Parathyroid adenoma (tissue), 2 donors: ENCODE results near the gene FXYD1.

Source experiments
- H2AFZ ChIP-seq: fragments of 300-600 bp; sonication (generic); one replicate; pipeline ENCODE4 v1.7.0; 2017; ENCODE audit warnings: antibody characterized with exemption, mild to moderate bottlenecking
- H3K27ac ChIP-seq: fragments of 300-600 bp; sonication (generic); one replicate; pipeline ENCODE4 v1.7.0; 2017
- H3K27me3 ChIP-seq: fragments of 300-600 bp; sonication (generic); one replicate; pipeline ENCODE4 v1.7.0; 2017; ENCODE audit warnings: low read length; ENCODE audit not compliant: control insufficient read depth, insufficient read depth
- H3K36me3 ChIP-seq: fragments of 300-600 bp; sonication (generic); one replicate; pipeline ENCODE4 v1.7.0; 2017; ENCODE audit warnings: low read length; ENCODE audit not compliant: control insufficient read depth, insufficient read depth
- H3K4me1 ChIP-seq: fragments of 300-600 bp; sonication (generic); one replicate; pipeline ENCODE4 v1.7.0; 2017; ENCODE audit warnings: control low read depth
- H3K4me2 ChIP-seq: fragments of 300-600 bp; sonication (generic); one replicate; pipeline ENCODE4 v1.7.0; 2017; ENCODE audit warnings: low read length
- H3K4me3 ChIP-seq: fragments of 300-600 bp; sonication (generic); one replicate; pipeline ENCODE4 v1.7.0; 2017; ENCODE audit warnings: low read depth, low read length
- H3K79me2 ChIP-seq: fragments of 300-600 bp; sonication (generic); one replicate; pipeline ENCODE4 v1.7.0; 2017; ENCODE audit warnings: control low read depth
- H3K9ac ChIP-seq: fragments of 300-600 bp; sonication (generic); one replicate; pipeline ENCODE4 v1.7.0; 2017; ENCODE audit warnings: mild to moderate bottlenecking
- H3K9me3 ChIP-seq: fragments of 300-600 bp; sonication (generic); one replicate; pipeline ENCODE4 v1.7.0; 2017; ENCODE audit warnings: low read length; ENCODE audit not compliant: control insufficient read depth
- TF ChIP-seq, protein P1 (sequence below): fragments of 300-600 bp; sonication (generic); IDR thresholded peaks from one replicate; pipeline ENCODE4 v1.7.0; 2017; ENCODE audit warnings: antibody characterized with exemption, mild to moderate bottlenecking
- donor health status: primary hyperparathyroidism.

FXYD1 gene

DNA sequence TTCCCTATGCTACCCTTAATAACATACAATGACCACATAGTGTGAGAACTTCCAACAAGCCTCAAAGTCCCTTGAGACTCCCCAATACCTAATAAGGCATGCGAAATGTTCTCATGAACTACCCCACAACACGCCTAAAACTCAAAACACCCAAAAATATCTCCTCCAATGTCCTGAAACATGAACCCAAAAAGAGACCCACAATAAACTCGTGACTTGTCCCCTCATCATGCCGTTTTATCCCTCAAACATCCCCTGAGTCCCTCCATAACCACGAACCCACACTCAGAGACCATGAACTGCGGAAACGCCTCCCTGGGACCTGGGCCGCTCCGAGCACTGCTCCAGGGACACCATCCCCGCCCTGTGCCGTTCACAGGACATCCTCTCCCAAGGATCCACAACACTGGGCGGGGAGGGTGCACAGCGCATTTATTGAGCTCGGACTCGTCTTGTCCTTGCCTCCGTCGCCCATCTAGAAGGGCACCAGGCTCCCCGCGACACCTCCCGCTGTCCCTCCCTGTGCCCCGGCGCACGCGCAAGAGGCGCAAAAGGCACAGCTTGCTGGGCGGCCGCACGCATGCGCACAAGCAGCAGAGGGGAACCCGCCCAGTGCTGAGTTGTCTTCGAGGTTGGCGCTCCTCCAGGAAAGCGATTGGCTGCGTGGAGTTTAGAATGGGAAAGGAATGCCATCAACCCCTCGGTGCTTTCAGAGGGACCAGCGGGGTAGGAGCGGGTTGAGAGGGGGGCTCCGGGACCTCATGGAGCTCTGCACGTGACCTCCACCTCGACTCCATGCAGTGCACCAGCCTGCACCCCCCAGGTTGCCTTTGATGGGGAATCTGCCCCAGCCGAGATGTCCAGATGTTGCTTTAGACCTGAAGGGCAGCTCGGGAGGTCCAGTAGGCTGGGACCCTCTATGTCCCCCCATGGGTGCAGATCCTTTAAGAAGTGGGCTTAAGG, 14.2 kb upstream of the FXYD1 start:
- Histone ChIP-seq H3K4me1 (peaks cover 10% of the 10 kb centered on the region), H3K4me2 (peak overlapping the region; percentile 75), H3K4me3 (peak overlapping the region; percentile 52), H3K9ac (no peak overlapping the region), H3K27ac (peak overlapping the region; percentile 70), H2AFZ (peak overlapping the region; percentile 100), H3K36me3 (no peaks in the 10 kb centered on the region), H3K79me2 (no peaks in the 10 kb centered on the region), H3K27me3 (no peaks in the 10 kb centered on the region), H3K9me3 (no peaks in the 10 kb centered on the region)
- TF ChIP-seq, protein P1, sequence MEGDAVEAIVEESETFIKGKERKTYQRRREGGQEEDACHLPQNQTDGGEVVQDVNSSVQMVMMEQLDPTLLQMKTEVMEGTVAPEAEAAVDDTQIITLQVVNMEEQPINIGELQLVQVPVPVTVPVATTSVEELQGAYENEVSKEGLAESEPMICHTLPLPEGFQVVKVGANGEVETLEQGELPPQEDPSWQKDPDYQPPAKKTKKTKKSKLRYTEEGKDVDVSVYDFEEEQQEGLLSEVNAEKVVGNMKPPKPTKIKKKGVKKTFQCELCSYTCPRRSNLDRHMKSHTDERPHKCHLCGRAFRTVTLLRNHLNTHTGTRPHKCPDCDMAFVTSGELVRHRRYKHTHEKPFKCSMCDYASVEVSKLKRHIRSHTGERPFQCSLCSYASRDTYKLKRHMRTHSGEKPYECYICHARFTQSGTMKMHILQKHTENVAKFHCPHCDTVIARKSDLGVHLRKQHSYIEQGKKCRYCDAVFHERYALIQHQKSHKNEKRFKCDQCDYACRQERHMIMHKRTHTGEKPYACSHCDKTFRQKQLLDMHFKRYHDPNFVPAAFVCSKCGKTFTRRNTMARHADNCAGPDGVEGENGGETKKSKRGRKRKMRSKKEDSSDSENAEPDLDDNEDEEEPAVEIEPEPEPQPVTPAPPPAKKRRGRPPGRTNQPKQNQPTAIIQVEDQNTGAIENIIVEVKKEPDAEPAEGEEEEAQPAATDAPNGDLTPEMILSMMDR, result no peak

DNA sequence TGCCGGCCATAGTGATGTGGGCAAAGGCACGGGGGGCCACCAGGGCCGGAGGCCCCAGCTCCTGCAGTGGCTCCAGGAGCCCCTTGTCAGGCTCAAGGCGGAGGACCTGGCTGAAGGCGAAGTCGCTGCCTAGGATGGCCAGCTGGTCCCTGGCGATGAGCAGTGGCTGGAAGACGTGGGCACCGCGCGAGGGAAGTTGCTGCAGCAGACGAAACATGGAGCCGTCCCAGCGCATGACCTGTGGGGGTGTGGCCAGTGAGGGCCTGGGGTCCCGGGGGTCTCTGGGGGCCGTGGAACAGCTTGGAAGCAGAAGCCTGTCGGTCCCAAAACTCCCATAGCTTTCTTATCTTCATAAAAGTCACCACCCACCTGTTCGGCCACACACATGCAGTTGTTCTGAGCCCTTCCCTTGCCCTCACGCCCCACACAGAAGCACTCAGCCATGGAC, 13.3 kb upstream of the FXYD1 start:
- no peak overlapping the region for H3K9ac ChIP-seq

DNA sequence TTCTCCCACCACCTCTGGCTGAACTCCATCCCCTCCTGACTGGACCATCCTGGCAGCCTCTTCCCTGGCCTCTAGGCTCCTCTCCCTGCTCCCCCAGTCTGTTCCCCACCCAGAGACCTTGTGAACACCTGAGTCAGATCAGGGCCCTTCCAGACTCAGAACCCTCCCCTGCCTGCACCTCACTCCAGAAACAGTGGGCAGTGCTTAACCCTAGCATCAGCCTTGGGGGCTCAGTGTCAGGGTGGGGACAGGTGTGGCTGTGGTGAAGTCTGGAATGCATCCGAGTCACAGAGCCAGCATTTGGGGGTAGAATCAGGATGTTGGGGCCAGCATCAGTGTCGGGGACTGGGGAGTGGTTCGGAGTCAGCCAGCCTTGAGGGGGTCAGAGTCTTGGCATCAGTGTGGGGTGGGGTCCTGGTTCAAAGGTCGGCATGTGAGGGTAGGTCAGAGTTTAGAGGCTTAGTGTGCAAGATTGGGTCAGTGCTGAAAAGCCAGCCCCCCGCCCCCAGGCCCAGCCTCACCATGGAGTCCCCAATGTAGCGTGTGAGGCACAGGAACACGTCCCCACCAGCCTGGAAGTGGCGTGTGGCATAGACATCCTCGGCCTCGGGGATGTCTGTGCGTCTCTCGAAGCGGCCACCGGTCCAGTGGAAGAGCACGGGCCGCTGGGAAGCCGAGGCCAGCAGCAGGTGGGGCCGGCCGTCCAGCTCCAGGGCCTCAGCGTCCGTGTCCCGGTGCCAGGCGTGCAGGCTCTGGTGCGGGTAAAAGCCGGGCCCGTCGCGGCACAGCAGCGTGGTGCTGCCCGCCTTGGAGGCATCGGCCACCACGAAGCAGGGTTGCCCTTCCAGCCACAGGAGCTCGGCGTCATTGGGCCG, 12.6 kb upstream of the FXYD1 start:
- no peaks in the 10 kb centered on the region for H3K36me3 ChIP-seq
- H3K4me1 ChIP-seq, result peaks cover 10% of the 10 kb centered on the region
- no peak overlapping the region for H3K4me3 ChIP-seq
- H2AFZ ChIP-seq, result no peak overlapping the region
- no peaks in the 10 kb centered on the region for H3K79me2 ChIP-seq
- no peaks in the 10 kb centered on the region for H3K27me3 ChIP-seq
- TF ChIP-seq, protein P1, result no peak
- H3K27ac ChIP-seq, result no peak overlapping the region
- H3K9ac ChIP-seq, result no peak overlapping the region
- no peaks in the 10 kb centered on the region for H3K9me3 ChIP-seq
- no peak overlapping the region for H3K4me2 ChIP-seq

More for the DNA sequence above, 13.3 kb upstream of the FXYD1 start:
- Histone ChIP-seq H2AFZ (no peak overlapping the region), H3K9me3 (no peaks in the 10 kb centered on the region), H3K4me1 (peaks cover 10% of the 10 kb centered on the region), H3K27ac (peak overlapping the region; percentile 24), H3K27me3 (no peaks in the 10 kb centered on the region), H3K79me2 (no peaks in the 10 kb centered on the region), H3K36me3 (no peaks in the 10 kb centered on the region), H3K4me2 (no peak overlapping the region), H3K4me3 (no peak overlapping the region)
- TF ChIP-seq, protein P1, result no peak

DNA sequence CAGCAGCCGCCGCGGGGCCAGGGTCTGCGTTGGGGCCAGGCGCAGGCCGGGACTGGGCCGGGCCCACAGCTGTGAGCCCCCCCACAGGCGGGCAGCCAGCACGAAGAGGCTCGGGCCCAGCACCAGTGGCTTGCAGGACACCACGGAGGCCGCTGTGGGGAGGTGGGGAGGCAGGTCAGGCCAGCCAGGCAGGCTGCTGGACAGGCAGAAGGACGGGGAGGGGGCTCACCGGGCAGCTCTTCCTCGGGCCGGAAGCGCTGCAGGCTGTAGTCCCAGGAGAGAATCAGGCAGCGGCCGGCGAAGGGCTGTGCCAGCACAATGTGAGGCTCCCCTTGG, 12.0 kb upstream of the FXYD1 start:
- no peaks in the 10 kb centered on the region for H3K27me3 ChIP-seq
- H3K4me3 ChIP-seq, result no peak overlapping the region
- H3K4me1 ChIP-seq, result peaks cover 10% of the 10 kb centered on the region
- H3K4me2 ChIP-seq, result no peak overlapping the region
- TF ChIP-seq, protein P1, result no peak
- H3K27ac ChIP-seq, result no peak overlapping the region
- H2AFZ ChIP-seq, result no peak overlapping the region
- H3K9ac ChIP-seq, result no peak overlapping the region
- no peaks in the 10 kb centered on the region for H3K36me3 ChIP-seq
- H3K79me2 ChIP-seq, result no peaks in the 10 kb centered on the region
- H3K9me3 ChIP-seq, result no peaks in the 10 kb centered on the region
